AG10803 (cell line): Measurements from ENCODE around the gene SHC2.

Experiments
- DNase-seq: peaks from one replicate; pipeline ENCODE4 v3.0.0; 2010; ENCODE audit warnings: low read depth
- H3K4me3 ChIP-seq: 2 replicates; pipeline ENCODE4 v1.5.1; 2011; ENCODE audit warnings: mild to moderate bottlenecking, low read length, control low read depth
- CTCF ChIP-seq: conservative IDR thresholded peaks from 2 replicates; pipeline ENCODE4 v1.5.1; 2011; ENCODE audit warnings: mild to moderate bottlenecking, low read length, control low read depth, inconsistent platforms

The SHC2 gene

GRCh38 chr19:460877-461720 lies at the start of gene SHC2:
Gene SHC2, minus strand, starts transcription at chr19:461033. Its CDS starts 37 bp downstream, at chr19:460996.
- no peak within 1 kb of the TSS for H3K4me3 ChIP-seq
- TF ChIP-seq CTCF, result no peak
- no peak for DNase-seq

- peak overlapping the region; percentile 86 for H3K4me3 ChIP-seq
- no peak for TF ChIP-seq CTCF
- DNase-seq, result no peak
Measured at GRCh38 chr19:508204-509150, 47.6 kb upstream of the SHC2 start.

- peak within 1 kb of the TSS; percentile 86 for H3K4me3 ChIP-seq
- peak; percentile 60 for DNase-seq
- no peak for TF ChIP-seq CTCF
Measured at GRCh38 chr19:507286-508203, 46.7 kb upstream of the SHC2 start, which contains the start of gene TPGS1. Gene TPGS1, plus strand, starts transcription at chr19:507497. Its CDS starts 10 bp downstream, at chr19:507507.

GRCh38 chr19:506404-507285 lies 45.8 kb upstream of the SHC2 start:
- peak; percentile 100 for DNase-seq
- TF ChIP-seq CTCF, result peak; percentile 87
- peak overlapping the region; percentile 86 for H3K4me3 ChIP-seq

GRCh38 chr19:504616-505015 lies 43.8 kb upstream of the SHC2 start:
- DNase-seq, result no peak
- TF ChIP-seq CTCF, result no peak
- H3K4me3 ChIP-seq, result no peak overlapping the region
